Erythroblast (primary cell): ENCODE results near the gene CSTF2T.

Source experiments
- GATA1 ChIP-seq: IDR thresholded peaks from 2 replicates; pipeline ENCODE4 v1.6.1; 2011; ENCODE audit warnings: low read depth, mild to moderate bottlenecking, control low read depth, low read length, moderate library complexity
- POLR2A ChIP-seq: IDR thresholded peaks from 2 replicates; pipeline ENCODE4 v1.6.1; 2011; ENCODE audit warnings: mild to moderate bottlenecking, low read length

GRCh38 chr10:51694086-51694768 lies 5.2 kb downstream of the CSTF2T start:
- TF ChIP-seq POLR2A (no peak), GATA1 (no peak)
